Hematopoietic multipotent progenitor cell (in vitro differentiated cells): ENCODE measurements around the gene NABP1. TPM values are rescaled to one million over a fixed set of nuclear protein-coding genes. Genes with fewer than 3 reads are reported as not detected.
"Not testable (repeated sequence)": the region's sequence is repeated elsewhere in the genome, so short reads cannot be mapped to it uniquely, and the experiment has no call there.

Experiments used
- DNase-seq, 3 donors: peaks; one replicate each; pipeline ENCODE4 v3.0.0-alpha.2; 2011 to 2015; ENCODE audit warnings: low read depth in 2 of 3, low spot score in 2 of 3
- total RNA-seq: library from RNA; depleted of rRNA; stranded (reverse); fragments of >200 nt; gene quantifications from one replicate; pipeline ENCODE4 v1.2.3, GENCODE V29; 2012

Gene NABP1, protein sequence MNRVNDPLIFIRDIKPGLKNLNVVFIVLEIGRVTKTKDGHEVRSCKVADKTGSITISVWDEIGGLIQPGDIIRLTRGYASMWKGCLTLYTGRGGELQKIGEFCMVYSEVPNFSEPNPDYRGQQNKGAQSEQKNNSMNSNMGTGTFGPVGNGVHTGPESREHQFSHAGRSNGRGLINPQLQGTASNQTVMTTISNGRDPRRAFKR
- 10.5 TPM for total RNA-seq

DNA sequence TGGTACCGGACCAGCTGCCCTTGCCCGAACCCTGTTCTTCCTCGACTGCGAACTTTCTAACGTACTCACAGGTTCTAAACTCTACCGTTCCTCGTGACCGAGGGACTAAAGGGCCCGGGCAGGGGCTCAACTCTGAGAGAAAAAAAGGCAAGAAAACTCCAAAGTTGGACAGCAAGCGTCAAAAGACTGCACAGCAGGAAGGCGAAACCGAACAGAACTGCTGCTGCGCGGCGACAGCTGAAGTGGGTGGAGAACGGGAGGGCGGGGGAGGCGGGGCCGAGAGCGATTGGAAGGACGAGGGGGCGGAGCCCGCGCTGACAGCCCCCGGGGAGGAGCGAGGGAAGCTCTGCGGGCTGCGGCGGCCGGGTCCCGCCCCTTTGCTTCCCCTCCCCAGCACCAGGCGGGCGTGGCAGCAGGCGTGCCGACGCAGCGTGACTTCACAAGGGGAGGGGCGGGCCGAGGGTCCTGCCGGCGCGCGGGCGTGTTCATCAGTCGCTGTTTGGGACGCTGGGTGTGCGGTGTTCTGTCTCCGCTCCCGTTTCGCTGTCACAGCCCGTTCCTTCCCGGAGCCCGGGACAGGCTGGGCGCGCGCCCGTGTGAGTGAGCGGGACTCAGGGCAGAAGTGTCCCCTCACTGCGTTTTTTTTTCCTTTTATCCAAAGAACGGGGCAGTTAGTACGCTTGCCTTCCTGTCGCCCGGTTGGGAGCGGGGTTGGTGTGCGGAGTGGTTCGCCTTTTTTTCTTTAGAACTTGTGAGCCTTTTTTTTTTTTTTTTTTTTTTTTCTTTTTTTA, at the start of gene NABP1:
NABP1 (plus strand) TSS at position 491 of the 791 bp plus-strand sequence. CDS start 479 bp downstream, outside the sequence.
- DNase-seq = peak; percentile 97 to 98 (median 98)

DNA sequence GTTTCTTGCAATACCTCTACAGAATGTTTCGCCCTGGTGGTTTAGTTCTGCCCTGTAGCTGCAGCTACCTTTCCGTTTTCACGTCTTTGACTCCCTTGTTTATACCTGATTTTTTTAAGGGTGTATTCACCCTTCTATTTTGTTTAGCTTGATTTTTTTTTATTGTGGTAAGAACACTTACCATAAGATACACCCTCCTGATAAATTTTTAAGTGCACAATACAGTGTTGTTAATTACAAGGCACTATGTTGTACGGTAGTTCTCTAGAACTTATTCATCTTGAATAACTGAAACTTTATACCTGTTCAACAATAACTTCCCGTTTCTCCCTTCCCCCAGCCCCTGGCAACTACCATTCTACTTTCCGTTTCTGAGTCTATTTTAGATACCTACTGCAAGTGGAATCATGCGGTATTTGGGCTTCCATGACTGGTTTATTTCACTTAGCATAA, 48.9 kb upstream of the NABP1 start:
- DNase-seq = peak in 1 of 3 donors; percentile 27

DNA sequence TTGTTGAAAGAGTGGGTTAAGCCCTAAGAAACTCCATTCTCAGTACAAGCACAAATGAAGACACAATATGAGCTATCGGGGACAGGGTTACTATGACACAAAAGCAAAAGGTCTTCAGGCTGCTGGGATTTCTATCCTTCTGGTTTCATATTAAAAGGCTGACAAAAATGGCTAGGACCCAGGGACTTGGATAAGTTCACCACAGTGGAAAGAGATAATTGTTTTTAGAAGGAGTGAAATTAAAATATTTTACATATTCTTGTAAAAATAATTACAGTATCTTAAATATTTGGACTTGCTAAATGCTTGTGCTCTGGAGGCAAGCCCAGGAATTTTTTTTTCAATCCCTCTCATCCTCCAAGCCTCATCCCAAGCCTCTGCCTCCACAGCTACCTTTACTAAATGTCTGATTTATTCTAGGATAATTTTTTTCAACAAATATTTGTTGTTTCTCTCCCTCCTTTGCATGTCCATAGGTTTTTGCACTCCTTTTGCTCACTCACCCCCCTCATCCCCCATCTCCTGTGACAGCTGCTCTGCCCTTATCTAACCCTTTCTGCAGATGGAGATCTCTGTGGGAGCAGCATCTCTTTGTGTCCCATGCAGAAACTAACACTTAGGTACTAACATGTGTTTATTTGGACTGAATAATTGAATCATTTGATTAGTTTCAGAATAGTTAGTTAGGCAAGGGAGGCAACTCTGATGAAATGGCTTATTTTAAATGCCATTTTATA, 47.8 kb upstream of the NABP1 start:
- no peak for DNase-seq

DNA sequence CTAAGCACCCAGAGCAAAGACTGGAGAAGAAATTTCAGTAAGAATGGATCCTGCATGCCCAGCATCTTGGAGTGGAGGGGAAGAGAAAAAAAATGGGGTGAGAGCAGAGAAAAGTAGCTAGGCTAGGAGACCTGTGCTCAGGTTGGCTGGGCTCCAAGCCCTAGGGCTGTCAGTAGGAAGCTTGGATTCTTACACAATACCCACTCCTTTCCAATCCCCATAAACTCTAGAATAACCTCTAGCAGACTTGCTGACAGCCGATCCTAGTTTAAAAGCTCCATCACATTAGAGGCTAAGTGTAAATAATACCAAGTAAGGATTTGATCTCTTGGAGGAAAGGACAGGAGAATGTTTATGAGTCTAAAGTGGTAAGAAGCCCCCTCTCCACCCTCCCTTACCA, 46.2 kb upstream of the NABP1 start:
- DNase-seq = no peak

DNA sequence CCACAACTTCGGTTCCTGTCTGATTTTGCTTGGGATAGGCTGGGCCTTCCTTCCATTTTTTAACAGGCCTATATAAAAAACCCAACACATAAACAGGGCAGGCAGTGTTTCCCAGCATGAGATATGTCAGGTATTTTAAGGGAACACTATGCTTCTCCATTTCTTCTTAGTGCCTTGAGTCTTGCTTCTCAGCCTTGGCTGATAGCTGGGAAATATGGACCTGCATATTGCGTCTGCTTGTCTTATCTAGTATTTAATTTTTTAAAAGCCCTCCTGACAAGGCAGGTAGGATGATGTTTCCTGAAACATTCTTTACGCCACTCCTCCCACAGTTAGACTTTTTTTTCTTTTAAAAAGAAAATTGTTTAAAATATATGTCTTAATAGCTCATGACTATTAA, 45.5 kb upstream of the NABP1 start:
- no peak for DNase-seq

DNA sequence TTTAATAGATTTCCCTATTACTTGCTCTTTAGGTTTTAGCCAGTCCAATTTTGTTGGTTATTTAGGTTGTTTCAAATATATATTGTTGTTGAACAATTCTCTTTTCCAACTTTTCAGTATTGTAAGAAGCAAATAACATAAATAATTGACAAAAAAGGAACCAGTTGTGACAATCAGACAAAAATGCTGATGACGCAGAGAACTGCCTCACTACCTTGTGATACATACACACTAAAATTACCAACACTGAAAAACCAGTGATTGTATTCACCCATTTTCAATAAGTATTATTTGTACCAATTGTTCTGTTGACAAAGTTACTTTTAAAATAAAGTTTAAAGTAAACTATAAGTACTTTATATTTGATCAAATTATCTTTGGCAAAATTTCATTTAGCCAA, 43.1 kb upstream of the NABP1 start:
- no peak for DNase-seq

DNA sequence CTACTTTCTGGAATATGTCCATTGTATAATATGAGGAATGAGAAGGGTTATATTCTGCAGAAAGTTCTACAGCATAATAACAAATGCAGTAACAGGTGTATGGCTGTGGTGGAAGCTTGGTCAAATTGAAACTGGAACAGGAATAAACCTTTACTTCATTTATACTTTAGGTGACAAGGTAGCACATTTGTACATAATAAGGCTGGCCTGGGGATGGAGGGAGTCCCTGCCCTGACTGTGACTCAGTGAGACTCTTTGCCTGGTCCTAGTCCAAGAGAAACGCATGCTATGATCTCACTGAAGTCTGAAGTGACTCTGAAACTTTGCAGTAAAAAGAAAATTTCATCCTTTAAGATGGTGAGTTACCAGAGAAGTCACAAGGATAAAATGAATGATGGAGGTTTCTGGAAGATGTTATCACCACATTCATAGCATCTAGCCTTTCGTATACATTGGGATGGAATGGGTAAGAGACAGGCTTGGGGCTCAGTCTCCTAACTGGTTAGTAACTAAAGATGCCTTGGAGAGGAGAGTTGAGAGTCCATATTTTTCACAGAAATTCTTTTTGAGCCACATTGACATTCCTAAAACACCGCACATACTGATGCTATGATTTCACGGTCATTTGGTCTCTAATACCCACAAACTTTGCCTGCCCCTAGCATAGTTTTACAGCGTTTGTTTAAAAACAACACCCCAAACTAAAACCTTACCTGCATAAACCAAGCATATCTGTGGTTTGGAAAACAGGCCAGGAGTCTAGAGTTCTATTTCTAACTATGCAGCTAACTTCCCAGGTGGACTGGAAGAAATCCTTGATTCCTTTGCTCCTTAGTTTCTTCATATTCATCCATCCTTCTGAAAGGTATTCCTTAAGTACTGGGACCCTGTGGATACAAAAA, 42.4 kb upstream of the NABP1 start:
- no peak for DNase-seq

DNA sequence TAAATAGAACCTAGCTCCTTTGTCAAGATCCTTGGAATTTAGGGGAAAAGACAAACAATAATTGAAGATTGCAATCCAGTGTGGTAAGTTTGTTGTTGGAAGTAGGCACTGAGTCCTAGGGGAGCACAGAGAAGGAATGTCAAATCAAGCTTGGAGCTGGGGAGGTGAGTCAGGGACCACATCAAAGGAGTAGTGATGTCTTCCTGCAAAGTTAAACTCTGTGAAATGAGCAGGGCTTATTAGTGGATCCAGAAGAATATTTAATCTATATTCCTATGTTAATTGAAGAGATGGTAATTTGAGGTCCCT, 41.7 kb upstream of the NABP1 start:
- DNase-seq = no peak

DNA sequence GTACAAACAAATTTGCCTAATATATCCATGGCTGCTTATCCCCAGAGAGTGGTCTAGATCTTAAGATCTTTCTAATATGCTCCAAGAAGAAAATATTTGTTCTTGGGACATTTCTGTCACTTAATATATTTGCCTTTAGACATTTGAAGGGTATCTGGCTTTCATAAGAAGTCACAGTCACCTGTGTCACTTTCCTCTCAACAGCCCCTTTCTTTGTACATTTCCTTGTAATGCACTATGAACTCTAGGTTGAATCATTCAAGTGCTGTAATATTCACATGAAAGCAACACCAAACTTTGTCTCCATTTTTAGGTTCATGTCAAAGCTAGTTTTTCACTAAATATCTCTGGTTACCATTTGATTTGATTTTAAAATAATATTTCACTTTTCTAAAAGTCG, 41.4 kb upstream of the NABP1 start:
- DNase-seq = no peak

DNA sequence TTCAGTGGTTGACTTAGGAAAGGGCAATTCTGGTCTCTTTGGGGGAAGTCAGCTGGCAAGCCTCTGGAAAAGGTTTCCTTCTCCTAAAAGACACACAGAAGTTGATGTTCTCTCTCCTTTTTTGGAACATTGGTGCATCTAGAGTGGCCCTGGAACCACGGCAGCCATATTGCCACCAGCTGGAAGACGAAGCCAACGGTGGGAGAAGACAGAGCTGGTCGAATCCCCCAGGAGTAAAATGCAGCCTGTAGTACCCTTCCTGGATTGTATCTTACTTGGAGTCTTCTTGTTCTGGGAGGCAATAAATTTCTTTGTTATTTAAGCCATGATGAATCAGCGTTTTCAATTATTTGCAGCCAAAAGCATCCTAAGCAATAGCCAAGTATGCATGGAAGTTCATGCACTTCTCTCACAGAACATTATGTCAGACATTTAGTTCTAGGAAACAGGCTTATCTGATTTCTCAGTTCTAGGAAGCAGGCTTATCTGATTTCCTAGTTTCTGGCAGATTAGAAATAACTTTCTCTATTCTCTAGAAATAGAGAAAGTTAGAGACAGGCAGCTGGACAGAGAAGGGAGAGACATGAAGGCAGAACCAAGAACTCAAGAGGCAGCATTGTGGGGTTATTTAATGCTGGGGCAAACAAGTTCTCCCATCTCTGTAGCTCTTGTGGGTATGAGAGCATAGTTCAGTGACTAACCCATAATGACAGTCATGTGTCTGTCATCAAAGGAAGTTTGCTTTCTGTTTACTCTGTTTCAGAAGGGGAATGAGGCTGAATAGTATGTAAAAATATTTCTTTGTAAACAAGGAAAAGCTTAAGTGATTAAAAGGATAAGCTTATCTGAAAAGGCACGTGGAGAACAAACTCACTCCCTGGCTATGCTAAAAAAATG, 40.5 kb upstream of the NABP1 start:
- DNase-seq = no peak

DNA sequence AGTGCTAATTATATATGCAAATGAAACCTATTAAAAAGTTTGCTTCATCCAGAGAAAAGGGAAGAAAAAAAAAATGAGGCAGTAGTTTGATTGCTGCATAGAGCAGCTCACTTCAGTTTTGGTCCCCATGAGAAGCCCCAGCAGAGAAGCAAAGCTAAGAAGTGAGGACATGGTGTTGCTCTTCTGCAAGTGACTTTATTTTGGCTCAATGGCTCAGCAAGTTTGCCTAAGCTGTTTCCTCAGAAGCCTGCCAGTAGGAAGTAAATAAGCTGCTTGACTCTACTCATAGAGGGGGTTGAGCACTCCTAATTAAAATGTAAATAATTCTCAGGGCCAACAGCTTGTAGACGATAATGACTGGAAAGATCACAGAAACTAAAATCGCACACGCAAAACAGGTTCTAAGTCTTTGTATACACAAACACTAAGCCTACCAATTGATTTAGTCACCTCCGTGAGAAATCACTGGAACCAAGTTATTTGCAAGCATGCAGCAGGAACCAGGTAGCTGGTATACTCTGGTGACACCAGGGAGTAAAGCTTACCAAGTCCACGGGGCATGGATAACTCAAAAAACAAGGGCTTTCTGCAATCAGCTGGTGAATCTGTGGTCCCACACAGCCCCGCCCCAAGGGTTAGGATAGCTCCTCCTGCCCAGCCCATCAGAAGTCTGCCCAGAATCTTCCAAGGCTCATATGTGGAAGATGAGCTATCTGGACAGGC, 39.7 kb upstream of the NABP1 start:
- DNase-seq = no peak

DNA sequence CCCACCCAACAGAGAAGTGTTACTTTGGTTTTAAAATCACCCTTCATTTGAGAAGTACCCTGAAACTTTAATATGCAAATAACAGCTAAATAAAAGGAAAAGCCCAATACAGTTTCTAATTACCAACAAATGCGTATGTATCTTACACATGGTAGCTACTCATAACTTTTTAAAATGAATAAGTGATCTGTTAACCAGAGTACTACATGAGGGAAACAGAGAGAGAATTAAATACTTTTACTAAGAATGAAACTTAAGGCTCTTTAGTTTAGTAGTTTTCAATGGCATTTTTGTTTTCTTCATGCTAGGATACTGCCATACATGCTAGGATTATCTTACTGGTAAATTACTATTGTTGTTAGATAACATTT, 39.1 kb upstream of the NABP1 start:
- DNase-seq = no peak

DNA sequence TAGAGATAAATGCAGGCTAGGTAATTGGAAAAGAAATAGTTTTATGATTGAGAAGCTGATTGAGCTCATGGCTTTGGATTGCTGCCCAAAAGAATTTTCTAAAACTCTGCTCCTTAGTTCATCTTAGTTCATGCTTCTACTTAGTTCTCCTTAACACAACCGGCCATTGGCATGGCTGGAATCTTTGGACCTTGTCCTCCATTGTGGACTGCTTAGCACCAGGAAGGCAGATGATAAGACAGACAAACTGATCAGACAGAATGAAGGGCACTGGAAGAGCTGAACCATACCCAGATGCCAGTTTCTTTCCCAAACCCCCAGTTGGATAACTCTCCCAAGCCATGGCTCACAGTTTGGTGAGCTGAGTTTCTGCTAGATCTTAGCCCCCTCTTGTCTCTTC, 36.3 kb upstream of the NABP1 start:
- DNase-seq = no peak

DNA sequence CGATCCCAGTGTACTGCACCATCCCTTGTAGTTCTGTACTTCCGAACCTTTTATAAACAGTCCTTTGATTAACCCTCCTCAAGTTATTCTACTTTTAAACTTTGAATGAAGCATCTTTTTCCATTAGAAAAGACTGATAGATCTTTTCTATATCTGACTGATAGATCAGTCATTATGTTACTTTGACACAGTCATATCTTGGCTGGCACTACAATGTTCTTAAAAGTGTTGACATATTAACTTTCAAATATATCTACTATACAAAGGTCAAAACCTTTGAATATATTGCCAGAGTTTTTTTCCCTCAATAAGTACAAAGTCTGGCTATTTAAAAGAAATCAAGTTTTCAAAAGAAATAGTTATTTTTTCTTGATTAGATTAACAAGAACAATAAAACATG, 35.4 kb upstream of the NABP1 start:
- no peak for DNase-seq

DNA sequence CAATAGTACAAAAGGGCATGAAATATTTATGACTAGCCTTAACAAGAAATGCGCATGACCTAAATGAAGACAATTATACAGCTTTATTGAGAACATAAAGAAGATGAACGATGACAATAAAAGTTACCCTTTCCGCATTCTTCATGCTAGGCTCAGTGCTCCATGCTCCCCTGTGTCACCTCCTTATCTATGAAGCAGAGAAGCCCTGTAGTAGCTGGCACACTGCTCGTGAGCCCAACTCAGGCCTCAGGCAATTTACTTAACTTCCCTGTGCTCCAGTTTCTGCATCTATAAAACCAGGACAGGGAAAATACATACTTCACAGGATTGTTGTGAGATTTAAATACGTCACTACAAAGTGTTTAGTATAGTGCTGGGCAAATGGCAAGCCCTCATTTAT, 34.5 kb upstream of the NABP1 start:
- no peak for DNase-seq

DNA sequence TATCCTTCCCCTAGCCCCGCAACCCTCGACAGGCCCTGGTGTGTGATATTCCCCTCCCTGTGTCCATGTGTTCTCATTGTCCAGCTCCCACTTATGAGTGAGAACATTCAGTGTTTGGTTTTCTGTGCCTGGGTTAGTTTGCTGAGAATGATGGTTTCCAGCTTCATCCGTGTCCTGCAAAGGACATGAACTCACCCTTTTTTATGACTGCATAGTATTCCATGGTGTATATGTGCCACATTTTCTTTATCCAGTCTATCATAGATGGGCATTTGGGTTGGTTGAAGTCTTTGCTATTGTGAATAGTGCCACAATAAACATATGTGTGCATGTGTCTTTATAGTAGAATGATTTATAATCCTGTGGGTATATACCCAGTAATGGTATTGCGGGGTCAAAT, 33.3 kb upstream of the NABP1 start:
- not testable (repeated sequence) for DNase-seq

DNA sequence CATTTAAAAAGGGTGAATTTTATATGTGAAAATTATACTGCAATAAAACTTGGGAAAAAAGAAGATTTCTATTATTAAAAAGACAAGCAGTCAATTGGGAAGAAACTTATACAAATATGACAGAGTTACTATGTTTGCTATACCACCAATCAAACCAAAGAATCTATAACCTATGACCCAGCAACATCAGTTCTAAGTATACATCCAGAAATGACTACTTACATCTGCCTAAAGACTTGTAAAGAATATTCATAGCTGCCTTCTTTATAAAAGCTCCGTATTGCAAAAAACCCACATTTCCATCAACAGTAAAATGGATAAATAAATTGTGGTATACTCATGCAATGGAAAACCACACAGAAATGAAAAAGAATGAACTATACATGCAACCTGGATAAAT, 32.9 kb upstream of the NABP1 start:
- no peak for DNase-seq

DNA sequence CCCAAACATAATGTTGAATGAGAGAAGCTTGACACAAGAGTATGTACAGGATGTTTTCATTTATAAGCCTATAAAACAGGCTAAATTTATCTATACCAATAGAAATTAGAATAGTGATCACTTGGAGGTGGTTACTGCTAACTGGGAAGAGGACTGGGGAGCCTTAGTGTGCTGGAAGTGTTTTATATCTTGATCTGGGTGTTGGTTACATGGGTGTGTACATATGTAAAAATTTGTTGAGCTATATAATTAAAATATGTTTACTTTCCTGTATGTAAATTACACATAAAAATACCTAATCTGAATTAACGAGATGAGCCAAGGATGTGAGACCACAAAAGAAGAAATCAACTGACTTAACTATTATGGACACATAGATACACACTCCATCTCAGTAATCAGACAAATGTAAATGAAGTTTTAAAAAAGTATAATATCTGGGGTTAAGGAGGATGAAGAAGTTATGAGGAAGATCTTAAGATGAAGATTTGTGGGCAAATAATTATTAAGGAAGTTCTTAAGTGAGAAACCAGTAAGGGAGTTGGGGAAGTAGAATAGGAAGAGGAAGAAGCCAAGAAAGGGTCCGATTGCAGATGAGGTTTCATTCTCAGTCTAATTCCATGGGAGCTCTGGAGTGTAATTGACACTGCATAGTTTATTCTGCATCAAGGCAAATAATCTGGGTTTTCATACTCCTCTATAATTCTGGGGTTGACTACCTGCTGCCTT, 32.3 kb upstream of the NABP1 start:
- no peak for DNase-seq
